ENCODE data around the gene ZFP62.
A peak's percentile ranks its signal among the peaks of the same experiment; 100 is the strongest.
"Not testable (repeated sequence)": the region's sequence is repeated elsewhere in the genome, so short reads cannot be mapped to it uniquely, and the experiment has no call there.

ZFP62 gene

GRCh38 chr5:180860887-180861822, at the start of gene ZFP62:
Gene ZFP62 (minus strand): TSS chr5:180861276. CDS start chr5:180861219, 57 bp downstream.
- peak; percentile 90 for DNase-seq

- DNase-seq: no peak
Measured at GRCh38 chr5:180910735-180911134, 49.7 kb upstream of the ZFP62 start.

- DNase-seq: no peak
Measured at GRCh38 chr5:180910182-180910581, 49.1 kb upstream of the ZFP62 start.

GRCh38 chr5:180909782-180910181, 48.7 kb upstream of the ZFP62 start:
- DNase-seq: no peak

GRCh38 chr5:180908998-180909731, 48.1 kb upstream of the ZFP62 start:
- DNase-seq: peak; percentile 45

GRCh38 chr5:180908400-180908799, 47.3 kb upstream of the ZFP62 start:
- no peak for DNase-seq

- no peak for DNase-seq
Measured at GRCh38 chr5:180901319-180902009, 40.4 kb upstream of the ZFP62 start.

GRCh38 chr5:180900178-180900577, 39.1 kb upstream of the ZFP62 start:
- DNase-seq: no peak

- DNase-seq: no peak
Measured at GRCh38 chr5:180898621-180899246, 37.7 kb upstream of the ZFP62 start, which contains the start of gene BTNL8. Gene BTNL8 (plus strand): TSS chr5:180899159. CDS start chr5:180899311, 152 bp downstream.

- DNase-seq: not testable (repeated sequence)
Measured at GRCh38 chr5:180895330-180895729, 34.3 kb upstream of the ZFP62 start.

- peak; percentile 63 for DNase-seq
Measured at GRCh38 chr5:180889381-180889780, 28.3 kb upstream of the ZFP62 start.

GRCh38 chr5:180885845-180886529, 24.9 kb upstream of the ZFP62 start:
- DNase-seq: not testable (repeated sequence)

GRCh38 chr5:180875860-180876426, 14.9 kb upstream of the ZFP62 start:
- no peak for DNase-seq

GRCh38 chr5:180874804-180875582, 13.9 kb upstream of the ZFP62 start:
- DNase-seq: no peak

- peak; percentile 93 for DNase-seq
Measured at GRCh38 chr5:180873615-180874520, 12.8 kb upstream of the ZFP62 start.

GRCh38 chr5:180872419-180872818, 11.3 kb upstream of the ZFP62 start:
- no peak for DNase-seq

GRCh38 chr5:180870276-180871068, 9.4 kb upstream of the ZFP62 start:
- DNase-seq: no peak

- no peak for DNase-seq
Measured at GRCh38 chr5:180869587-180869986, 8.5 kb upstream of the ZFP62 start.

- DNase-seq: peak; percentile 79
Measured at GRCh38 chr5:180868960-180869359, 7.9 kb upstream of the ZFP62 start.

All from inflammatory macrophage treated with lipopolysaccharide for 4 hours (primary cell).